ENCODE data around the gene HELLS.

- TF ChIP-seq NFIC (IDR thresholded peaks at IDR 0.05) (no peak), EP300 (IDR thresholded peaks at IDR 0.05; ENCODE audit: borderline replicate concordance) (no peak), YY1 (IDR thresholded peaks at IDR 0.05; ENCODE audit: low read depth) (no peak), TEAD4 (IDR thresholded peaks at IDR 0.05) (no peak)
Measured at GRCh38 chr10:94546901-94547185, 1.3 kb downstream of the HELLS start.

Measured in Ishikawa (cell line).